Neural cell (in vitro differentiated cells): ENCODE measurements around the gene PPFIA3. TPM values are rescaled to one million over a fixed set of nuclear protein-coding genes. Genes with fewer than 3 reads are reported as not detected.
A peak's percentile ranks its signal among the peaks of the same experiment; 100 is the strongest.

Experiments used
- H2AFZ ChIP-seq: fragments of 200-600, 300-800 bp; sonication (generic), shearing (Covaris generic); 2 replicates; pipeline ENCODE4 v1.6.0; 2014; ENCODE audit warnings: low read depth, mild to moderate bottlenecking, antibody characterized with exemption, low read length, moderate library complexity
- H3F3A ChIP-seq: fragments of 200-600 bp; shearing (Covaris generic); 2 replicates; pipeline ENCODE4 v1.6.1; 2016; ENCODE audit warnings: mild to moderate bottlenecking, moderate library complexity, mixed read lengths, antibody characterized with exemption, low read length; ENCODE audit not compliant: insufficient read depth, poor library complexity, severe bottlenecking
- H3K27ac ChIP-seq: fragments of 200-600, 300-800 bp; sonication (generic), shearing (Covaris generic); 2 replicates; pipeline ENCODE4 v1.5.1; 2014; ENCODE audit warnings: mild to moderate bottlenecking, low read length, moderate library complexity
- H3K27me3 ChIP-seq: fragments of 300-800, 200-600 bp; sonication (generic), shearing (Covaris generic); 2 replicates; pipeline ENCODE4 v1.6.0; 2014; ENCODE audit warnings: mild to moderate bottlenecking, low read depth, low read length, moderate library complexity; ENCODE audit not compliant: insufficient read depth
- H3K36me3 ChIP-seq: fragments of 300-800, 200-600 bp; sonication (generic), shearing (Covaris generic); 2 replicates; pipeline ENCODE4 v1.5.1; 2014; ENCODE audit warnings: mild to moderate bottlenecking, antibody characterized with exemption, low read length, moderate library complexity; ENCODE audit not compliant: insufficient read depth
- H3K4me2 ChIP-seq: fragments of 300-800, 200-600 bp; sonication (generic), shearing (Covaris generic); 2 replicates; pipeline ENCODE4 v1.6.0; 2014; ENCODE audit warnings: mild to moderate bottlenecking, low read length
- H3K4me3 ChIP-seq: fragments of 300-800, 200-600 bp; sonication (generic), shearing (Covaris generic); 2 replicates; pipeline ENCODE4 v1.5.1; 2014; ENCODE audit warnings: mild to moderate bottlenecking, low read length, moderate library complexity
- H3K79me2 ChIP-seq: fragments of 200-600 bp; shearing (Covaris generic); replicated peaks from 2 replicates; pipeline ENCODE4 v1.6.0; 2014; ENCODE audit warnings: mild to moderate bottlenecking, low read length, moderate library complexity; ENCODE audit not compliant: insufficient read depth
- H3K9ac ChIP-seq: fragments of 300-800, 200-600 bp; sonication (generic), shearing (Covaris generic); 2 replicates; pipeline ENCODE4 v1.6.1; 2016; ENCODE audit warnings: mild to moderate bottlenecking, low read length, mixed read lengths
- H3K9me2 ChIP-seq: fragments of 200-600 bp; shearing (Covaris generic); 2 replicates; pipeline ENCODE4 v1.6.1; 2016; ENCODE audit warnings: mild to moderate bottlenecking, low read length, mixed read lengths; ENCODE audit not compliant: insufficient read depth
- H3K9me3 ChIP-seq: fragments of 200-600, 300-800 bp; sonication (generic), shearing (Covaris generic); 2 replicates; pipeline ENCODE4 v1.6.1; 2016; ENCODE audit warnings: mild to moderate bottlenecking, mixed run types, low read length, moderate library complexity, mixed read lengths
- H4K20me1 ChIP-seq: fragments of 200-600 bp; shearing (Covaris generic); 2 replicates; pipeline ENCODE4 v1.6.1; 2016; ENCODE audit warnings: mild to moderate bottlenecking, mixed run types; ENCODE audit not compliant: insufficient read depth
- EP300 ChIP-seq: fragments of 450-650 bp; conservative IDR thresholded peaks from 2 replicates; pipeline ENCODE4 v1.6.1; 2014; ENCODE audit warnings: antibody characterized with exemption, mild to moderate bottlenecking, moderate library complexity; ENCODE audit not compliant: poor library complexity, severe bottlenecking
- EZH2 ChIP-seq: fragments of 200-600, 300-800 bp; shearing (Covaris generic), sonication (generic); IDR thresholded peaks from 2 replicates; pipeline ENCODE4 v1.6.1; 2014; ENCODE audit warnings: antibody characterized with exemption, low read length, borderline replicate concordance, mild to moderate bottlenecking; ENCODE audit not compliant: insufficient read depth, poor library complexity, severe bottlenecking
- MXI1 ChIP-seq: fragments of 450-650 bp; conservative IDR thresholded peaks from 2 replicates; pipeline ENCODE4 v1.6.1; 2014; ENCODE audit warnings: antibody characterized with exemption, mild to moderate bottlenecking; ENCODE audit not compliant: poor library complexity, severe bottlenecking
- POLR2AphosphoS5 ChIP-seq: IDR thresholded peaks from 2 replicates; pipeline ENCODE4 v1.6.1; 2012
- RAD21 ChIP-seq: fragments of 450-650 bp; conservative IDR thresholded peaks from 2 replicates; pipeline ENCODE4 v1.6.1; 2014; ENCODE audit warnings: antibody characterized with exemption, mild to moderate bottlenecking, moderate library complexity
- SMC3 ChIP-seq: fragments of 450-650 bp; conservative IDR thresholded peaks from 2 replicates; pipeline ENCODE4 v1.6.1; 2014; ENCODE audit warnings: antibody characterized with exemption, mild to moderate bottlenecking, moderate library complexity; ENCODE audit not compliant: poor library complexity
- TAF1 ChIP-seq: IDR thresholded peaks from 2 replicates; pipeline ENCODE4 v1.6.1; 2012; ENCODE audit warnings: low read depth
- polyA plus RNA-seq: library from polyadenylated mRNA; depleted of rRNA; stranded (reverse); fragments of >200 nt; gene quantifications from 2 replicates; pipeline ENCODE4 v1.2.3, GENCODE V29; 2014
- TF ChIP-seq, protein P1 (sequence below): IDR thresholded peaks from 2 replicates; pipeline ENCODE4 v1.6.1; 2012; ENCODE audit warnings: borderline replicate concordance
- TF ChIP-seq, protein P2 (sequence below): fragments of 450-650 bp; IDR thresholded peaks from 2 replicates; pipeline ENCODE4 v1.5.1; 2014; ENCODE audit warnings: antibody characterized with exemption, mild to moderate bottlenecking, moderate library complexity; ENCODE audit not compliant: poor library complexity, severe bottlenecking

PPFIA3 gene
- polyA plus RNA-seq, 1 donor from 2014 or later: 80.7 TPM

DNA sequence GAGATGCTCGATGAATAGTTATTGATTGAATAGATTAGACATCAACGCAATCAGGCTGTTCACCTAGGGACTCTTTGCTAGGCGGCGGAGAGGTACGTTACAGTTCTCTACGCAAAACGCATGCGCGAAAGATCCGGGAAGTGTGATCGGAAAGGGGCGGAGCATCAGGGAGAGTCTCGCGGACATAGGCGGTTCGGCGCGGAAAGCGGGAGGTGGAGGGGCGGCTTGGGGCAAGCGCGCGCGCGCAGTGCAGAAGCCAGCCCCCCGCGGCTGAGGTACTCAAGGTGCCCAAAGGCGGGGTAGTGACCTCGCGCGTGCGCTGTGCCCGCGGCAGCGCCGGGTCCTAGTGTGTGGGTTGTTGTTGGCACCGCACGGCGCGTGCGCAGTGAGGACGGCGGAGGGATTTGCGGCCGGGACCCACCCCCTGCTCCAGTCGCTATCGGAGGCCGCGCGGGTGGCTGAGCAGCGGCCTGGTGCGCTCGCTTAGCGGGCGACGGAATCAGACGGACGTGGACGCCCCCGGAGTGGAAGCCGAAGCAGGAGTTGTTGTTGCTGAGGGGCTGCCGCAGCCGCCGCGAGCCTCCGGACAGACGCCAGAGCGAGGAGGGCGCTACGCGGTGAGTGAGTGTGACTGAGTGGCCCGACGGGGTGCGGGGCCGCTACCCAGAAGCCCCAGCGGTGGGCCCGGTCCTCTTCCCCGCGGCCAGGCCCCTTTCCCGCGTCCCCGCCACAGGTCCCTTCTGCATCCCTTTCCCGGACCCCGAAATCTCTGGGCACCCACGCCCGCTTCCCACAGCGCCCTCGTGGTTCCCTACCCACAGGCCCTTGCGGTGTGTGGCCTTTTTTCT lies 34.1 kb upstream of the PPFIA3 start, which contains the start of gene SNRNP70:
SNRNP70 (plus strand) TSS at position 432 of the 848 bp plus-strand sequence. CDS start 964 bp downstream, outside the sequence.
- peak within 1 kb of the TSS; percentile 89 for H3K27ac ChIP-seq
- no peaks in the 10 kb centered on the region for H3F3A ChIP-seq
- no peaks in the 10 kb centered on the region for H3K9me3 ChIP-seq
- peak; percentile 44 for TF ChIP-seq EP300
- TF ChIP-seq EZH2: no peak
- peak; percentile 91 for TF ChIP-seq MXI1
- TF ChIP-seq SMC3: peak; percentile 26
- TF ChIP-seq POLR2AphosphoS5: peak; percentile 96
- no peak for TF ChIP-seq RAD21
- TF ChIP-seq, protein P1, sequence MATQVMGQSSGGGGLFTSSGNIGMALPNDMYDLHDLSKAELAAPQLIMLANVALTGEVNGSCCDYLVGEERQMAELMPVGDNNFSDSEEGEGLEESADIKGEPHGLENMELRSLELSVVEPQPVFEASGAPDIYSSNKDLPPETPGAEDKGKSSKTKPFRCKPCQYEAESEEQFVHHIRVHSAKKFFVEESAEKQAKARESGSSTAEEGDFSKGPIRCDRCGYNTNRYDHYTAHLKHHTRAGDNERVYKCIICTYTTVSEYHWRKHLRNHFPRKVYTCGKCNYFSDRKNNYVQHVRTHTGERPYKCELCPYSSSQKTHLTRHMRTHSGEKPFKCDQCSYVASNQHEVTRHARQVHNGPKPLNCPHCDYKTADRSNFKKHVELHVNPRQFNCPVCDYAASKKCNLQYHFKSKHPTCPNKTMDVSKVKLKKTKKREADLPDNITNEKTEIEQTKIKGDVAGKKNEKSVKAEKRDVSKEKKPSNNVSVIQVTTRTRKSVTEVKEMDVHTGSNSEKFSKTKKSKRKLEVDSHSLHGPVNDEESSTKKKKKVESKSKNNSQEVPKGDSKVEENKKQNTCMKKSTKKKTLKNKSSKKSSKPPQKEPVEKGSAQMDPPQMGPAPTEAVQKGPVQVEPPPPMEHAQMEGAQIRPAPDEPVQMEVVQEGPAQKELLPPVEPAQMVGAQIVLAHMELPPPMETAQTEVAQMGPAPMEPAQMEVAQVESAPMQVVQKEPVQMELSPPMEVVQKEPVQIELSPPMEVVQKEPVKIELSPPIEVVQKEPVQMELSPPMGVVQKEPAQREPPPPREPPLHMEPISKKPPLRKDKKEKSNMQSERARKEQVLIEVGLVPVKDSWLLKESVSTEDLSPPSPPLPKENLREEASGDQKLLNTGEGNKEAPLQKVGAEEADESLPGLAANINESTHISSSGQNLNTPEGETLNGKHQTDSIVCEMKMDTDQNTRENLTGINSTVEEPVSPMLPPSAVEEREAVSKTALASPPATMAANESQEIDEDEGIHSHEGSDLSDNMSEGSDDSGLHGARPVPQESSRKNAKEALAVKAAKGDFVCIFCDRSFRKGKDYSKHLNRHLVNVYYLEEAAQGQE: peak; percentile 92
- TF ChIP-seq TAF1: peak; percentile 97
- TF ChIP-seq, protein P2, sequence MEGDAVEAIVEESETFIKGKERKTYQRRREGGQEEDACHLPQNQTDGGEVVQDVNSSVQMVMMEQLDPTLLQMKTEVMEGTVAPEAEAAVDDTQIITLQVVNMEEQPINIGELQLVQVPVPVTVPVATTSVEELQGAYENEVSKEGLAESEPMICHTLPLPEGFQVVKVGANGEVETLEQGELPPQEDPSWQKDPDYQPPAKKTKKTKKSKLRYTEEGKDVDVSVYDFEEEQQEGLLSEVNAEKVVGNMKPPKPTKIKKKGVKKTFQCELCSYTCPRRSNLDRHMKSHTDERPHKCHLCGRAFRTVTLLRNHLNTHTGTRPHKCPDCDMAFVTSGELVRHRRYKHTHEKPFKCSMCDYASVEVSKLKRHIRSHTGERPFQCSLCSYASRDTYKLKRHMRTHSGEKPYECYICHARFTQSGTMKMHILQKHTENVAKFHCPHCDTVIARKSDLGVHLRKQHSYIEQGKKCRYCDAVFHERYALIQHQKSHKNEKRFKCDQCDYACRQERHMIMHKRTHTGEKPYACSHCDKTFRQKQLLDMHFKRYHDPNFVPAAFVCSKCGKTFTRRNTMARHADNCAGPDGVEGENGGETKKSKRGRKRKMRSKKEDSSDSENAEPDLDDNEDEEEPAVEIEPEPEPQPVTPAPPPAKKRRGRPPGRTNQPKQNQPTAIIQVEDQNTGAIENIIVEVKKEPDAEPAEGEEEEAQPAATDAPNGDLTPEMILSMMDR: no peak
- H3K4me2 ChIP-seq: peak within 1 kb of the TSS; percentile 92
- H3K36me3 ChIP-seq: peaks cover under 1% of the 10 kb centered on the region
- H2AFZ ChIP-seq: peak within 1 kb of the TSS; percentile 79
- peak within 1 kb of the TSS; percentile 86 for H3K4me3 ChIP-seq
- H3K9ac ChIP-seq: peak within 1 kb of the TSS; percentile 94
- H4K20me1 ChIP-seq: no peaks in the 10 kb centered on the region
- H3K27me3 ChIP-seq: no peaks in the 10 kb centered on the region
- peaks cover 32% of the 10 kb centered on the region for H3K79me2 ChIP-seq
- H3K9me2 ChIP-seq: no peaks in the 10 kb centered on the region

DNA sequence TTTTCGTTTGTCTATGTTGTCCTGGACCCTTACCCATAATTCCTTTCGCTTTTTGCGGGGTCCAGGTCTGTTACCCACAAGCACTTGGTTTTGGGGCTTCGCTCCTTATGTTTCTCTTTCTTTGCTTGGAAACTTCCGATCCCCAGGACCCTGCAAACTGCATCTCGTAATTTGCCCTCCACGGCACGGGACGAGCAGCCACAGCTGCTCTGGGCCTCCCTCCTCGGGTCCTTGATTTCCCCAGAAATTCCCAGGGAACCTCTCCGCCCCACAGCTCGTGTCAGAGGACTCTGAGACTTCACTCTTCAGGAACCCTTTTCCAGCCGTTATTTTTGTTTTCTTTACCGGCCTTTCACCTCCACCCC lies 33.5 kb upstream of the PPFIA3 start:
- H3K79me2 ChIP-seq: peaks cover 35% of the 10 kb centered on the region
- no peak for TF ChIP-seq MXI1
- TF ChIP-seq POLR2AphosphoS5: no peak
- no peak for TF ChIP-seq EP300
- TF ChIP-seq, protein P1: no peak
- TF ChIP-seq, protein P2: no peak
- no peak for TF ChIP-seq TAF1
- TF ChIP-seq EZH2: no peak
- TF ChIP-seq SMC3: no peak
- TF ChIP-seq RAD21: no peak
- no peaks in the 10 kb centered on the region for H3K9me3 ChIP-seq
- H2AFZ ChIP-seq: peak overlapping the region; percentile 79
- H3K4me3 ChIP-seq: peak overlapping the region; percentile 86
- H3K9me2 ChIP-seq: no peaks in the 10 kb centered on the region
- H3F3A ChIP-seq: no peaks in the 10 kb centered on the region
- peak overlapping the region; percentile 94 for H3K9ac ChIP-seq
- no peaks in the 10 kb centered on the region for H3K27me3 ChIP-seq
- H3K36me3 ChIP-seq: peaks cover 6% of the 10 kb centered on the region
- H3K27ac ChIP-seq: peak overlapping the region; percentile 89
- H3K4me2 ChIP-seq: peak overlapping the region; percentile 92
- H4K20me1 ChIP-seq: no peaks in the 10 kb centered on the region
